Naive thymus-derived CD4-positive, alpha-beta T cell (primary cell): ENCODE data around the gene FREM2. TPM values are rescaled to one million over a fixed set of nuclear protein-coding genes. Genes with fewer than 3 reads are reported as not detected.

ENCODE experiments used
- ATAC-seq: fragments of 150-1000 bp; cut with Tn5 transposase; 2 replicates; pipeline ENCODE4 v1.10.0; 2021; ENCODE audit warnings: mild to moderate bottlenecking, moderate library complexity
- CTCF ChIA-PET: fragments of 350-600 bp; sonication (Branson Sonifier 250); formaldehyde crosslinking; loops from one replicate; lab custom pipeline; 2021; ENCODE audit warnings: antibody characterized with exemption; lab: Charles Lee
- POLR2A ChIA-PET: fragments of 350-600 bp; sonication (Branson Sonifier 250); formaldehyde crosslinking; loops from one replicate; lab custom pipeline; 2021; ENCODE audit warnings: antibody characterized with exemption, inconsistent platforms; lab: Charles Lee
- DNase-seq, 9 donors: peaks; one replicate each; pipeline versions ENCODE4 v3.0.0 to v3.0.0-alpha.2; 2020 to 2022; ENCODE audit warnings: mixed read lengths in 1 of 9
- H3K27ac ChIP-seq: one replicate; pipeline ENCODE4 v1.7.0; 2013; ENCODE audit warnings: mild to moderate bottlenecking, low read depth, low read length, moderate library complexity
- H3K27me3 ChIP-seq, 2 donors: one replicate each; pipeline ENCODE4 v1.7.0; 2013; ENCODE audit warnings: low read length in 2 of 2, mild to moderate bottlenecking in 2 of 2, moderate library complexity in 2 of 2; ENCODE audit not compliant: control insufficient read depth in 2 of 2, insufficient read depth in 2 of 2
- H3K36me3 ChIP-seq, 3 experiments: 1 replicate in 2 of 3; 2 replicates in 1 of 3; pipeline ENCODE4 v1.7.0; 2013; ENCODE audit warnings: low read length in 3 of 3, mild to moderate bottlenecking in 3 of 3, moderate library complexity in 1 of 3; ENCODE audit not compliant: insufficient read depth in 3 of 3, control insufficient read depth in 2 of 3
- H3K4me1 ChIP-seq, 2 donors: one replicate each; pipeline ENCODE4 v1.7.0; 2013; ENCODE audit warnings: low read length in 2 of 2, mild to moderate bottlenecking in 2 of 2, moderate library complexity in 1 of 2; ENCODE audit not compliant: control insufficient read depth in 2 of 2, insufficient read depth in 2 of 2
- H3K4me3 ChIP-seq: 2 replicates; pipeline ENCODE4 v1.7.0; 2013; ENCODE audit warnings: mild to moderate bottlenecking, low read length
- H3K9me3 ChIP-seq, 3 experiments: 1 replicate in 2 of 3; 2 replicates in 1 of 3; pipeline ENCODE4 v1.7.0; 2013; ENCODE audit warnings: low read length in 3 of 3; ENCODE audit not compliant: control insufficient read depth in 2 of 3
- H3K27ac Mint-ChIP-seq, 9 donors: one replicate each; pipeline ENCODE4 v1.8.0; 2020 to 2022; ENCODE audit warnings: mixed read lengths in 9 of 9, mild to moderate bottlenecking in 8 of 9, moderate library complexity in 5 of 9, inconsistent platforms in 2 of 9
- H3K27me3 Mint-ChIP-seq, 5 donors: one replicate each; pipeline ENCODE4 v1.8.0; 2021 to 2022; ENCODE audit warnings: mixed read lengths in 5 of 5, mild to moderate bottlenecking in 1 of 5
- H3K36me3 Mint-ChIP-seq, 5 donors: one replicate each; pipeline ENCODE4 v1.8.0; 2020 to 2022; ENCODE audit warnings: mixed read lengths in 5 of 5, mild to moderate bottlenecking in 3 of 5, inconsistent platforms in 1 of 5
- H3K4me1 Mint-ChIP-seq, 7 donors: one replicate each; pipeline ENCODE4 v1.8.0; 2020 to 2022; ENCODE audit warnings: mixed read lengths in 7 of 7, mild to moderate bottlenecking in 3 of 7, inconsistent platforms in 1 of 7
- H3K4me3 Mint-ChIP-seq, 10 donors: one replicate each; pipeline ENCODE4 v1.8.0; 2020 to 2022; ENCODE audit warnings: mild to moderate bottlenecking in 10 of 10, mixed read lengths in 10 of 10, moderate library complexity in 6 of 10, inconsistent platforms in 2 of 10
- H3K9me3 Mint-ChIP-seq, 11 donors: one replicate each; pipeline ENCODE4 v1.8.0; 2020 to 2022; ENCODE audit warnings: mixed read lengths in 11 of 11, mild to moderate bottlenecking in 4 of 11, inconsistent platforms in 1 of 11, moderate library complexity in 1 of 11
- intact Hi-C, 2 donors: fragments of 100-400 bp; cut with micrococcal nuclease; formaldehyde crosslinking; loops; one replicate each; pipeline ENCODE4 v1.15.1; 2023
- polyA plus RNA-seq, 2 donors: library from polyadenylated mRNA; unstranded; fragments of 300-500 nt; fragmentation: Illumina TruSeq; gene quantifications; one replicate each; pipeline ENCODE4 v1.2.3, GENCODE V29; 2021
- total RNA-seq, 6 experiments: library from RNA in 5 of 6; stranded (reverse) in 5 of 6; gene quantifications; 1 replicate in 5 of 6; 2 replicates in 1 of 6; pipeline ENCODE4 v1.2.3 and lab custom pipeline; 2021 to 2026

Gene FREM2
- total and polyA plus RNA-seq, 7 experiments from 2014 or later, result 0.12 TPM; not detected in 6

- intact Hi-C loops, result no loop called here
- Mint-ChIP-seq H3K27me3 (peaks cover 0 to 31% (median 7%) of the 10 kb centered on the region in 5 donors), H3K9me3 (peaks cover 4 to 50% (median 15%) of the 10 kb centered on the region in 11 donors), H3K36me3 (peaks cover 0 to 6% (median 0%) of the 10 kb centered on the region in 5 donors), H3K27ac (no peak overlapping the region), H3K4me3 (no peak overlapping the region), H3K4me1 (no peaks in the 10 kb centered on the region)
- ChIA-PET CTCF (no interaction called here), POLR2A (no interaction called here)
- Histone ChIP-seq H3K36me3 (no peaks in the 10 kb centered on the region), H3K9me3 (peaks cover 0 to 3% (median 0%) of the 10 kb centered on the region in 3 experiments), H3K4me1 (no peaks in the 10 kb centered on the region), H3K27ac (no peak overlapping the region), H3K27me3 (no peaks in the 10 kb centered on the region), H3K4me3 (no peak overlapping the region)
- DNase-seq (no peak), ATAC-seq (no peak)
Measured at GRCh38 chr13:38814331-38814730, 127.5 kb downstream of the FREM2 start.

- Mint-ChIP-seq H3K36me3 (no peaks in the 10 kb centered on the region), H3K4me3 (no peak overlapping the region), H3K4me1 (no peaks in the 10 kb centered on the region), H3K27ac (no peak overlapping the region), H3K27me3 (peaks cover 0 to 35% (median 7%) of the 10 kb centered on the region in 5 donors), H3K9me3 (peaks cover 0 to 5% (median 0%) of the 10 kb centered on the region in 11 donors)
- H3K27me3 ChIP-seq, result no peaks in the 10 kb centered on the region
- no peaks in the 10 kb centered on the region for H3K36me3 ChIP-seq
- no peak overlapping the region for H3K27ac ChIP-seq
- no peak overlapping the region for H3K4me3 ChIP-seq
- H3K4me1 ChIP-seq, result no peaks in the 10 kb centered on the region
- ChIA-PET POLR2A (no interaction called here), CTCF (no interaction called here)
- no peak for ATAC-seq
- H3K9me3 ChIP-seq, result no peaks in the 10 kb centered on the region
- DNase-seq, result no peak
- intact Hi-C loops, result no loop called here
Measured at GRCh38 chr13:38819053-38819452, 132.2 kb downstream of the FREM2 start.

DNA sequence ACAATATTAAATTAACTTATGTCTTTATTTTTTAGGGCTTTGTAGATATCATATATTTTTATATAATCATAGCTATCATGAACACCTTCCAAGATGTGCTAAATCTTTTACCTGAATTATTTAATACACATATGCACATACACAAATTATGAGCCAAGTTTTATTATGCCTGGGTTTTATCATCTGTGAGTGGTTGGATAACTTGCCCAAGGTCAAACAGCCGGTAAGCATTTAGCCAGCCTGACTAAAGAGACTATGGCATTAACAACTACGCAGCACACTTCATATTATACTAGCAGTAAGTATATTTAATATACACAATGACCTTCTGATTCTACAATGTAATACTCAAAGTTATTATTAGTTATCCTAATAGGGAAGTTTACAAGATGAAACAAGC lies 132.7 kb downstream of the FREM2 start:
- CTCF ChIA-PET, result no interaction called here
- Histone ChIP-seq H3K36me3 (no peaks in the 10 kb centered on the region), H3K4me1 (no peaks in the 10 kb centered on the region), H3K9me3 (no peaks in the 10 kb centered on the region), H3K27me3 (no peaks in the 10 kb centered on the region), H3K4me3 (no peak overlapping the region), H3K27ac (no peak overlapping the region)
- no peaks in the 10 kb centered on the region for H3K36me3 Mint-ChIP-seq
- POLR2A ChIA-PET, result interaction anchor here (0.5 kb wide), 1 partner anchor 97 kb away, joined by 3 read pairs; no protein-coding TSS in a partner anchor
- peaks cover 0 to 5% (median 0%) of the 10 kb centered on the region in 11 donors for H3K9me3 Mint-ChIP-seq
- H3K4me3 Mint-ChIP-seq, result no peak overlapping the region
- H3K4me1 Mint-ChIP-seq, result no peaks in the 10 kb centered on the region
- no peak overlapping the region for H3K27ac Mint-ChIP-seq
- ATAC-seq (no peak), DNase-seq (no peak)
- H3K27me3 Mint-ChIP-seq, result peaks cover 0 to 29% (median 7%) of the 10 kb centered on the region in 5 donors
- intact Hi-C loops, result no loop called here

DNA sequence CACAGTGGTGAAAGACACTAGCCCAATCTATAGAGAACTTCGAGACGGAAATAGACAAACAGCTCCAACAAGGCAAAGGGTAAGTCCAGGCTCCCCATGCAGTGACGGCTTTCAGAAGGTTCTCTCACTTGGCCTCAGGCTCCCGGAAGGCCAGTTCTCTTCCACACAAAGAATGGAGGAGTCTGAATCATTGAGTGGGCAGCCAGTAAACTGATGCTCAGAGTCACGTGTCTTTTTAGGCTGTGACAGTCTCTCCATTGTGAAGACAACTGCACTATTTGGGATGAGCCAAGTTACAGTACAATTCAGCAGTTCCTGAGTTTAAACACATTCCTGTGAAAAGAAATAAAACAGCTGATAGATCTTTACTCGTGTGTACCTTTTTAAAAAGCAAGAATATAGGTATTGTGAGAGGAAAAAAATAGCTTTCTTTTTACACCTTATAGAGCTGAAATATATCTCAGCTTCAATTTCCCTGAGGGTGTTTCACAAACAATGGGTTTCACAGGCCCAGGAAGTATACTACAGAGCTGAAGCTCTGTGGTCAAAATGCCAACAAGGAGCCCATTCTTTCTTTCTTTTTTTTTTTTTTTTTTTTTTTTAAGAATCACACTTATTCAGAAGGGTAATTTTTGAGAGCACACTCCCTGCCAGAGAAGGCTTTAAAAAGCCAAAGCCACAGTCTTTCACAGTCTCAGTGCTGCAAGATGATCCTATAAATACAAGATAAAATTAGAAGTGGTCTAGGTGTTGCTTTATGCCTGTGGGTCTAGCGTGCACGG lies 135.1 kb downstream of the FREM2 start:
- H3K4me1 ChIP-seq, result no peaks in the 10 kb centered on the region
- ChIA-PET CTCF (no interaction called here), POLR2A (no interaction called here)
- no peak overlapping the region for H3K4me3 Mint-ChIP-seq
- H3K9me3 ChIP-seq, result no peaks in the 10 kb centered on the region
- no peaks in the 10 kb centered on the region for H3K9me3 Mint-ChIP-seq
- no peaks in the 10 kb centered on the region for H3K27me3 ChIP-seq
- no peaks in the 10 kb centered on the region for H3K36me3 Mint-ChIP-seq
- H3K4me1 Mint-ChIP-seq, result no peaks in the 10 kb centered on the region
- no peak for DNase-seq
- no peaks in the 10 kb centered on the region for H3K36me3 ChIP-seq
- H3K27ac Mint-ChIP-seq, result no peak overlapping the region
- no peak overlapping the region for H3K27ac ChIP-seq
- peaks cover 0 to 16% (median 3%) of the 10 kb centered on the region in 5 donors for H3K27me3 Mint-ChIP-seq
- ATAC-seq, result no peak
- intact Hi-C loops, result no loop called here
- no peak overlapping the region for H3K4me3 ChIP-seq

DNA sequence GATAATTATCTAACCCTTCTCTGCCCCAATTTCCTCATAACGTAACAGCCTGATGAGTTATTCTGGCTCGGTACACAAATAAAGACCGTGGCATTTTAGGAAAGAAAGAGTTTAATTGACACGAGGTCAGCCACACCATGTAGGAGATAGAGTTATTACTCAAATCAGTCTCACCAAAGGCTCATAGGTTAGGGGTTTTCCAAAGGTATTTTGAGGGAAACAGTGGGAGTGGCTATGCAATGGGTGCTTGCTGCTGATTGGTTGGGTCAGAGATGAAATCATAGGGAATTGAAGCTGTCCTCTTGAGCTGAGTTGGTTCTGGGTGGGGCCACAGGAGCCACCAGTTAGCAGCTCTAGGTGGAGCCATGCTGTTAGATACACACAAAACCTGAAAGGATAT lies 137.5 kb downstream of the FREM2 start:
- intact Hi-C loops, result no loop called here
- Histone ChIP-seq H3K27ac (no peak overlapping the region), H3K4me3 (no peak overlapping the region), H3K27me3 (no peaks in the 10 kb centered on the region), H3K4me1 (no peaks in the 10 kb centered on the region), H3K36me3 (no peaks in the 10 kb centered on the region), H3K9me3 (no peaks in the 10 kb centered on the region)
- H3K27ac Mint-ChIP-seq, result no peak overlapping the region
- CTCF ChIA-PET, result no interaction called here
- no peaks in the 10 kb centered on the region for H3K4me1 Mint-ChIP-seq
- H3K36me3 Mint-ChIP-seq, result no peaks in the 10 kb centered on the region
- H3K4me3 Mint-ChIP-seq, result no peak overlapping the region
- DNase-seq, result no peak
- H3K27me3 Mint-ChIP-seq, result peaks cover 0 to 13% (median 3%) of the 10 kb centered on the region in 5 donors
- H3K9me3 Mint-ChIP-seq, result no peaks in the 10 kb centered on the region
- ATAC-seq, result no peak
- POLR2A ChIA-PET, result no interaction called here

GRCh38 chr13:38826182-38826813 lies 139.4 kb downstream of the FREM2 start:
- Histone ChIP-seq H3K4me1 (no peaks in the 10 kb centered on the region), H3K27me3 (no peaks in the 10 kb centered on the region), H3K36me3 (no peaks in the 10 kb centered on the region), H3K27ac (no peak overlapping the region), H3K4me3 (no peak overlapping the region), H3K9me3 (no peaks in the 10 kb centered on the region)
- peaks cover 0 to 4% (median 0%) of the 10 kb centered on the region in 11 donors for H3K9me3 Mint-ChIP-seq
- no peak for DNase-seq
- H3K27me3 Mint-ChIP-seq, result peaks cover 0 to 21% (median 3%) of the 10 kb centered on the region in 5 donors
- no peak for ATAC-seq
- ChIA-PET CTCF (no interaction called here), POLR2A (no interaction called here)
- no peak overlapping the region for H3K4me3 Mint-ChIP-seq
- intact Hi-C loops, result no loop called here
- no peaks in the 10 kb centered on the region for H3K36me3 Mint-ChIP-seq
- no peak overlapping the region for H3K27ac Mint-ChIP-seq
- H3K4me1 Mint-ChIP-seq, result no peaks in the 10 kb centered on the region
